Measurements from ENCODE around the gene NR3C2.

DNA sequence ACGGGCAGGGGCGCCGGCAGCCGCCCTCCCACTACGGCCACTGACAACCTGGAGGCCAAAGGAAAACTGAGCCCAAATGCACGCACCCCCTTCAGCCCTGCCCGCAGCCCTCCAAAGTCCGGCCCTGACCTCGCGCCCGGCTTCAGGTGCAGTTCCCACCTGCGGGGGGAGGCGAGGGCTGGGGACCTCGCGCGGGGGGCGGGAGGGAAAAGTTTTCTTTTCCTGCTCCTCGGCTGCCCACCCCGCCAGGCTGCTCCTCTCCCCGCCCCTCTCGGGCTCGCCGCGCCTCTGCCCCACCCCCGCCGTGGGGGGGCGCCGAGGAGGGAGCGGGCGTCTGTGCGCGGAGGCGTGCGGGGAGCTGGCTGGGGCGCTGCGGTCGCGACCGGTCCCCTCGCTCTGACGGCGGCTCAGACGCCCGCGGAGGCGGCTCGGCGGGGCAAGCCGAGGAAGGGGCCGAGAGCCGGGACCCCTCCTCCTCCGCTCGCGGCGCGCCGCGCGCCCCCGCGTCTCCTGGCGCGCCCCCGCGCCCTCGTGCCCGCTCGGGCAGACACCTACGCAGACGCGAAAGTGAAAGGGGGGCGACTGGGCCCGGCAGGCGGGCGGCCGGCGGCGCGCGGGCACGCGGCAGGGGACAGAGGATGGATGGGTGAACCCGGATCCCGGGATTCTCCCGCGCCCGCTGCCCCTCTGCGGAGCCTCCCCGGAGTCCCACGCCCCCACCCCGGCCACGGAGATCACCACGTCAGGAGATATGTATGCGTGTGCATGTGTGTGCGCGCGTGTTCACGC is 3.1 kb upstream of the NR3C2 start:
- TF ChIP-seq POLR2A (IDR thresholded peaks at IDR 0.05; ENCODE audit: low read depth, low read length) (no peak), ATF7 (IDR thresholded peaks at IDR 0.05; ENCODE audit: low read depth) (no peak), GABPA (IDR thresholded peaks at IDR 0.05; ENCODE audit: low read depth) (no peak), EZH2 (IDR thresholded peaks at IDR 0.05; ENCODE audit: borderline replicate concordance, control insufficient read depth, low read depth, low read length) (no peak), NFIC (IDR thresholded peaks at IDR 0.05; ENCODE audit: low read depth, low read length) (no peak), CBFB (IDR thresholded peaks at IDR 0.05; ENCODE audit: low read depth) (no peak), HCFC1 (IDR thresholded peaks at IDR 0.05; ENCODE audit: low read length) (no peak), SREBF1 (IDR thresholded peaks at IDR 0.05; ENCODE audit: low read length) (no peak)
- TF ChIP-seq, protein P1, sequence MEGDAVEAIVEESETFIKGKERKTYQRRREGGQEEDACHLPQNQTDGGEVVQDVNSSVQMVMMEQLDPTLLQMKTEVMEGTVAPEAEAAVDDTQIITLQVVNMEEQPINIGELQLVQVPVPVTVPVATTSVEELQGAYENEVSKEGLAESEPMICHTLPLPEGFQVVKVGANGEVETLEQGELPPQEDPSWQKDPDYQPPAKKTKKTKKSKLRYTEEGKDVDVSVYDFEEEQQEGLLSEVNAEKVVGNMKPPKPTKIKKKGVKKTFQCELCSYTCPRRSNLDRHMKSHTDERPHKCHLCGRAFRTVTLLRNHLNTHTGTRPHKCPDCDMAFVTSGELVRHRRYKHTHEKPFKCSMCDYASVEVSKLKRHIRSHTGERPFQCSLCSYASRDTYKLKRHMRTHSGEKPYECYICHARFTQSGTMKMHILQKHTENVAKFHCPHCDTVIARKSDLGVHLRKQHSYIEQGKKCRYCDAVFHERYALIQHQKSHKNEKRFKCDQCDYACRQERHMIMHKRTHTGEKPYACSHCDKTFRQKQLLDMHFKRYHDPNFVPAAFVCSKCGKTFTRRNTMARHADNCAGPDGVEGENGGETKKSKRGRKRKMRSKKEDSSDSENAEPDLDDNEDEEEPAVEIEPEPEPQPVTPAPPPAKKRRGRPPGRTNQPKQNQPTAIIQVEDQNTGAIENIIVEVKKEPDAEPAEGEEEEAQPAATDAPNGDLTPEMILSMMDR (IDR thresholded peaks at IDR 0.05 in 2 of 3, conservative IDR thresholded peaks at IDR 0.05 in 1 of 3; ENCODE audit: control insufficient read depth in 2 of 3, extremely low read depth in 1 of 3, insufficient read depth in 1 of 3, low read depth in 3 of 3, low read length in 3 of 3) = no peak
- TF ChIP-seq, protein P2, sequence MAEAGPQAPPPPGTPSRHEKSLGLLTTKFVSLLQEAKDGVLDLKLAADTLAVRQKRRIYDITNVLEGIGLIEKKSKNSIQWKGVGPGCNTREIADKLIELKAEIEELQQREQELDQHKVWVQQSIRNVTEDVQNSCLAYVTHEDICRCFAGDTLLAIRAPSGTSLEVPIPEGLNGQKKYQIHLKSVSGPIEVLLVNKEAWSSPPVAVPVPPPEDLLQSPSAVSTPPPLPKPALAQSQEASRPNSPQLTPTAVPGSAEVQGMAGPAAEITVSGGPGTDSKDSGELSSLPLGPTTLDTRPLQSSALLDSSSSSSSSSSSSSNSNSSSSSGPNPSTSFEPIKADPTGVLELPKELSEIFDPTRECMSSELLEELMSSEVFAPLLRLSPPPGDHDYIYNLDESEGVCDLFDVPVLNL (IDR thresholded peaks at IDR 0.05; ENCODE audit: low read depth, low read length) = no peak
